HCEC 1CT (cell line): ENCODE results near the gene SHC3.

Source experiments
- DNase-seq: peaks from one replicate; pipeline ENCODE4 v3.0.0-alpha.2; 2017

Gene SHC3

GRCh38 chr9:89015336-89015735 lies 163.3 kb downstream of the SHC3 start:
- DNase-seq, result no peak

DNA sequence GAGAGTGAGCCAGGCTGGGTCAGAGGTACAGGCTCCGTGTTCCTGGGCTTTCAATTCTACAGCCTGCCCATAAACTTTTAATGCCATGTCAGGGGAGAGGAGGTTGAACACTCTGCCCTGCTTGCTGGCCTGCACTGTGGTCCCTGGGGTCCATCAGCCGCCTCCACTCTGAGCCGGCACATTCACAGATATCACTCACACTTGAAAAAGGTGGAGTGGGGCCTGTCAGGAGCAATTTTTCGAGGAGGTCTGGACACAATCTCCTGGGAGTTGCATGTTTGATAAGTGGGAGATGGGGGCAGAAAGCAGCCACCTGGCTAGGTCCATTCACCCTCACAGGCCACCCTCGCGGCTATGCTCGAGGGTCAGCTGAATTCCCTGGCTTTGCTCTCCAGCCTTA lies 164.5 kb downstream of the SHC3 start:
- DNase-seq, result no peak

DNA sequence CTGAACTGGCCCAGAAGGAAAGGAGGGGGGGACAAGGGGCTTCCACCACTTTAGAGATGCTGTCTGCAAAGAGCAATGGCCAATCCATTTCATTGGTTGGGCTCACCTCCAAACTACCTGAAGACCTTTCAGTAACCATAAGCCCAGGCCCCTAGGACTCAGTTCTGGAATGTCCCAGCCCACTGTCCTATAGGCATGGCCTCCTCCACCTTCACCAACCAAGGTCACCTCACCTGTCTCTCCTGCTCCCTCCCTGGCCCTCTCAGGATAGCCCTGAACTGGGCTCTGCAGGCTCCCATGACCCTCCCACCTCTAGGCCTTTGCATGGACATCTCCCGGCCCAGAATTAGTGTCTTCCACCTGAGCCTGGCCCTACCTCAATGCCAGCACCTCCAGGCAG lies 165.0 kb downstream of the SHC3 start:
- no peak for DNase-seq

GRCh38 chr9:89012294-89013042 lies 166.2 kb downstream of the SHC3 start:
- no peak for DNase-seq

GRCh38 chr9:89011683-89012082 lies 166.9 kb downstream of the SHC3 start:
- DNase-seq, result no peak

GRCh38 chr9:89010526-89011111 lies 168.0 kb downstream of the SHC3 start:
- no peak for DNase-seq

GRCh38 chr9:89010056-89010455 lies 168.6 kb downstream of the SHC3 start:
- DNase-seq, result no peak

DNA sequence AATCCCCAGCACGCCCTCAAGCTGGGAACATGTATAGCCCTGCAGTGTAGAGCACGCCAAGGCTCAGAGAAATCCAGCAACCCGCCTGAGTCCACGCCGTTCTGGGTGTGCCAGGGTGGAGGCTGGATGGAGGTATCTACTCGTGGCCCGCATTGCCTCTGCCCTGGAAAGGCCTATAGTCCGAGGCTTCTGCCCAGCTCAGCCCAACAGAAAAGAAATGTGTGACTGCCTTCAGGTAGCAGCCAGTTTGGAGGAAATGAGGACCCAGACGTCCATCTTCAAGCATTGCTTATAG lies 169.1 kb downstream of the SHC3 start:
- no peak for DNase-seq

- no peak for DNase-seq
Measured at GRCh38 chr9:89008744-89009545, 169.7 kb downstream of the SHC3 start.

GRCh38 chr9:89008055-89008743 lies 170.4 kb downstream of the SHC3 start:
- no peak for DNase-seq

DNA sequence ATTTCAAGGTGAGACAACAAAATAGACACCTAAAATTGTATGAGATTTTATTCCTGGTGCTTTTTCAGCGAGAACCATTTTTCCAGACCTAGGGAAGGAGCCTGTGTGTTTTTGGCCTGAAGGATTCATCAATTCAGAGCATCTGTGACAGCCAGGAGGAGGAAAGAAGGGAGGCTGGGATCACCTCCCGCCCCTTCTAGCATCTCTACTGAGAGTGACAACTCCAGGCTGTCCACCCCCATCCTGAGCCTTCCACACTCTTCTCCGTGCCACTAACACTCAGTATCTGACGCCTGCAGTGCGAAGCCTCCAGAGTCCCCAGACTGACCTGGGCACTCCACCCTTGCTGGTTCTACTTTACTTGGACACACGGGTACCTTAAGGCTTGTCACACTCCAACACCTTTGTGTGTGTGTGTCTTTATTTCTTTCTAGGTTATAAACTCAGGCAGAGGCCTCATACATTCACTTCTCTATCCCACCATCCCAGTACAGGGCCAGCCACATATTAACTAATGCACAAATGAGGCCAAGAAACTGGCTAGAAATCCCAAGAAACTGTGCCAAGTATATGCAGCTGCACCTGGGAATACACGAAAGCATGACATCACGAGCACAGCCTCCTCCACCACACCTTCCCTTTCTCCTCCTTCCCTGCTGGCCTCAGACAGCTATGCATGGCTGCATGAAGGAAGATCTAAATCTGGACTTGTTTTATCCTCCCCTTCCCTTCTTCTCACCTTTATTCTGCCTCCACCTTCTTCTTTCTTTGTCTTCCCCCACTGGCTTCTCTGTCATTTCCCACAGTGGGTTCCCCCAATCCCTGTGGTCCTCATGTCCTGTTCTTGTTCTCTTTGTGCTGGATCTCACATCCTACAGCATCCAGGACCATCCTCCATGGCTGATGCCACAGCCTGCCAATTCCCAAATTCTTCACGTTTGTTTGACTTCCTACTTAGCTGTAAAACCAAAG lies 171.3 kb downstream of the SHC3 start:
- no peak for DNase-seq

DNA sequence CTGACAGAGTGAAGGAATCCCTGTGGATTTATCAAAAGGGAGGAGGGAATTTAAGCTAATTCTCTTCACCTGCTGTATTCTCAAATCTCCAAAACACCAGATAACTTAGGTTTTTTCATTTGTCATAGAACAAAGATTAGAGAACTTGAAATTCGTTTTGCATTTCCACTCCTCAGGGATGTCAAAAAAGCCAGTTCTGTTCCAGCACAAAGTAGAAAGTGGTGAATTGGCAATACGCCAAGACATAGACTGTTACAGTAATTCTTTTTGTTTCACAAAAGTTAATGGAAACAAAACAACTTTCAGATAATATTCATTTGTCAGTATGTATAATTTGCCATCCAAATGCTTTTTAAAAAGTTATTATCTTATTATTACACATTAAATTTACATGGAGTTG lies 172.4 kb downstream of the SHC3 start:
- DNase-seq, result no peak

DNA sequence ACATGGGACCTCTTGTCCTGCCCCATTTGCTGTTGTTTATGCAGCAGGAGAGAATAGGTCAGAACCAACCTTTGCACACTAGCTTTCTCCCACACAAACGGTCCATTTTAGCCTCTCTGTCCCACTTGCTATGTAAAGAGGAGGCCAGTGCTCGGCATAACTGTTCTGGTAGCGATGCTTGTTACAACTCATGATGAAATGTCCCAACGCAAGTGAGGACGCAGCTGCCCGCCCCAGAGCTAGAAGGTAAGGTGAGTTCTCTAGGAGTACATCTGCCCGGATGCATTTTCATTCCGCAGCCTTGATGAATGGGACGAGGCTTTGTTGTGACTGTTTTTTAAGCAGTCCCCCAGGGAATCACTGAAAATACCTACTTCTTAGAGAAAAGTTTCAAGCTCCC lies 173.3 kb downstream of the SHC3 start:
- no peak for DNase-seq

DNA sequence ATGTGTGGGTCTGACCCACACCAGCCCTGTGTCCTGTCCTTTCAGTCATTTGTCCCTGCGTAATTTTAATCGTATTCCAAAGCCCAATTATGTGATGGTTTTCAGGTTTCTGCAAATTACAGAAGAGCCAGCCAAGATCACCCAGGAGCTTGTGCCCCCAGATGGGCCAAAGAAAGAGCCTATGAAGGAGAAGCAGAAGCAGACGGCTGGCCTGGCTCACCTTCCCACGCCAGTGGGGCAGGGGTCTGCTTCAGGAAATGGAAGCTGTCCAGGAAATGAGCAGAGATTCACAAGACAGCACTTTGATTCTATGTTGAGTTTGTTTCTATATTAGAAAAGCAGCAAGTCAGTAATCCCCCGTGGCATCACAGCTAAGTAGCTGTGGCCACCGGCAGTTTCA lies 175.6 kb downstream of the SHC3 start:
- DNase-seq, result no peak

DNA sequence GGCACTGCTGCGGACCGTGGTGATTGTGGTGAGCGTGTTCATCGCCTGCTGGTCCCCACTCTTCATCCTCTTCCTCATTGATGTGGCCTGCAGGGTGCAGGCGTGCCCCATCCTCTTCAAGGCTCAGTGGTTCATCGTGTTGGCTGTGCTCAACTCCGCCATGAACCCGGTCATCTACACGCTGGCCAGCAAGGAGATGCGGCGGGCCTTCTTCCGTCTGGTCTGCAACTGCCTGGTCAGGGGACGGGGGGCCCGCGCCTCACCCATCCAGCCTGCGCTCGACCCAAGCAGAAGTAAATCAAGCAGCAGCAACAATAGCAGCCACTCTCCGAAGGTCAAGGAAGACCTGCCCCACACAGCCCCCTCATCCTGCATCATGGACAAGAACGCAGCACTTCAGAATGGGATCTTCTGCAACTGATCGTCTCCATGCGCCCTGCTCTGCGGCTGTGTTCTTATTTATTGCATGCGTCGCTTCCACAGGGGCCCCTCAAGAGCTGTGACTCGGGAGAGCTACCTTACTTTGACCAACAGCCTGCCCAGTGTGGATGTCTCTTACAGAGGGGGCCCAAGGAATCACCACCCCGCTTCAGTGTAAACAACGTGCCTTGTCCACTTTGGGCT lies 176.6 kb downstream of the SHC3 start:
- no peak for DNase-seq

DNA sequence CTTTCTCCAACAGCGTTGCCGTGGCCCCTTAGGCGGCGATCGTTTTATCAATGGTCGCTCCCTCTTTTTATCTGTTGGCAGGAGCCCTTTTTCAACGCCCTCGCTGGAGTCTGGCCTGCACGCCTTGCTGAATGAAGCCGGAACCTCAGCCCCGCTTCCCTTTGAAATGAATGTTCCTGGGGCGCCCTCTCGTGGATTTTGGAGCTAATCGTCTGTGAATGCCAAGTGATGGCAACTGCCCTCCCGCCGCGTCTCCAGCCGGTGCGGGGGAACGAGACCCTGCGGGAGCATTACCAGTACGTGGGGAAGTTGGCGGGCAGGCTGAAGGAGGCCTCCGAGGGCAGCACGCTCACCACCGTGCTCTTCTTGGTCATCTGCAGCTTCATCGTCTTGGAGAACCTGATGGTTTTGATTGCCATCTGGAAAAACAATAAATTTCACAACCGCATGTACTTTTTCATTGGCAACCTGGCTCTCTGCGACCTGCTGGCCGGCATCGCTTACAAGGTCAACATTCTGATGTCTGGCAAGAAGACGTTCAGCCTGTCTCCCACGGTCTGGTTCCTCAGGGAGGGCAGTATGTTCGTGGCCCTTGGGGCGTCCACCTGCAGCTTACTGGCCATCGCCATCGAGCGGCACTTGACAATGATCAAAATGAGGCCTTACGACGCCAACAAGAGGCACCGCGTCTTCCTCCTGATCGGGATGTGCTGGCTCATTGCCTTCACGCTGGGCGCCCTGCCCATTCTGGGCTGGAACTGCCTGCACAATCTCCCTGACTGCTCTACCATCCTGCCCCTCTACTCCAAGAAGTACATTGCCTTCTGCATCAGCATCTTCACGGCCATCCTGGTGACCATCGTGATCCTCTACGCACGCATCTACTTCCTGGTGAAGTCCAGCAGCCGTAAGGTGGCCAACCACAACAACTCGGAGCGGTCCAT lies 177.4 kb downstream of the SHC3 start:
- peak; percentile 75 for DNase-seq

DNA sequence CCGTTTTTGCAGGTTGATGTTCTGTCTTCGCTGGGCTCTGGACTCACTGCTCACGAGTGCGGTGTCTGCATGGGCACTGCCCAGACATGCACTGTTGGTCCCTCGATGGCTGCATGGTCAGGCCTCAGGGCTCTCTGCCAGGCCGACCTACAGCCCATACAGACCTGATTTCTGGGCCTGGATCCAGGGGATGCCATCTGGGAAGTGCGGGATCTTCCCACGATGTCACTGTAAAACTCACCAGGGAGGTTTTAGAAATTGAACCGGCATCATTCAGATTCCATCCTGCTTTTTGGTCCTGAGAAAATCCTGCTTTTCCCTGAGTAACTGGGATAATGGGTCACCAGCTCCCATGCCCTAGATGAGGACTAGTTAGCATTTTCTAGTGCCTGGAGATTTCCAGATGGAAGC lies 178.2 kb downstream of the SHC3 start:
- DNase-seq, result no peak

DNA sequence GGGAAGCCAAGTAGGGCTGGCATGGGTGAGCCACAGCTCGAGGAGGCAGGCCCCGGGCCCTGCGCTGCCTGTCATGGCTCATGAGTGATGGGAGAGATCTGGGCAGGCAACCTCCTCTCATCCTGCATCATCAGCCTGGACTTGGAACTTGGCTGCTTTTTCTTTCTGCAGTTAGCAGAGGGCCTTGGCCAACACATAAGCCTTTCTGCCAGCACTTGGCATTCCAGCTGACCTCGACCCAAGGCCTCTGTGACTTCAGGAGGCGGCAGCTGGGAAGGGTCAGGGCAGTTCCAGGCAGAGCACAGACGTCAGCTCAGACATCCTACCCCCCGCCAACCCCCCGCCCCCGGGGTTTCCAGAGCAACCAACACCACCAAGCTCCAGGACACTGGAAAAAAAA lies 179.7 kb downstream of the SHC3 start:
- no peak for DNase-seq

- DNase-seq, result no peak
Measured at GRCh38 chr9:88998503-88998902, 180.1 kb downstream of the SHC3 start.

- no peak for DNase-seq
Measured at GRCh38 chr9:88997646-88998045, 181.0 kb downstream of the SHC3 start.

DNA sequence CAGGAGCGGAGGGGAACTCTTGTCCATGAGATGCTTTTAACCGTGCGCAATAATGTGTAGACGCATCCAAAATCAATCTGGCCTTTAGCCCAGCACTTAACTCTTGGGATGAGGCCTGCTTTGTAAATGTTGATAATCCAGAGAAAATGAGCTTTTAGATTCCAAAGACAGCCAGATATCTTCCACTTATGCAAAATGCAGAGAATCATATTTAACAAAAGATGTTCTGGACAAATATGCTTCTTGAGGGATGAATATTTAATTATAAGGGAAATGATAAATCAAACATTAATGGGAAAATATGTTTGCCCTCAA lies 181.7 kb downstream of the SHC3 start:
- no peak for DNase-seq
